Activated CD8-positive, alpha-beta memory T cell treated with anti-CD3 and anti-CD28 coated beads, Interleukin-2, amount 50 U/mL, for 24 hours (primary cell): Measurements from ENCODE around the gene SRGAP1.
"Not testable (repeated sequence)": the region's sequence is repeated elsewhere in the genome, so short reads cannot be mapped to it uniquely, and the experiment has no call there.

Experiments used
- DNase-seq: peaks from one replicate; pipeline ENCODE4 v3.0.0-alpha.2; 2020; ENCODE audit errors: extremely low read depth

The SRGAP1 gene

GRCh38 chr12:64170024-64170423, 325.5 kb downstream of the SRGAP1 start:
- DNase-seq = no peak

- no peak for DNase-seq
Measured at GRCh38 chr12:64170730-64171129, 326.2 kb downstream of the SRGAP1 start.

- DNase-seq = no peak
Measured at GRCh38 chr12:64171715-64172114, 327.2 kb downstream of the SRGAP1 start.

GRCh38 chr12:64172143-64172970, 327.9 kb downstream of the SRGAP1 start:
- DNase-seq = no peak

- no peak for DNase-seq
Measured at GRCh38 chr12:64173456-64173855, 329.0 kb downstream of the SRGAP1 start.

- DNase-seq = no peak
Measured at GRCh38 chr12:64175254-64175945, 330.9 kb downstream of the SRGAP1 start.

- DNase-seq = no peak
Measured at GRCh38 chr12:64177001-64177400, 332.5 kb downstream of the SRGAP1 start.

GRCh38 chr12:64178122-64178521, 333.6 kb downstream of the SRGAP1 start:
- no peak for DNase-seq

GRCh38 chr12:64180951-64181350, 336.5 kb downstream of the SRGAP1 start:
- no peak for DNase-seq

GRCh38 chr12:64181430-64182291, 337.2 kb downstream of the SRGAP1 start:
- DNase-seq = no peak

GRCh38 chr12:64184216-64184615, 339.7 kb downstream of the SRGAP1 start:
- no peak for DNase-seq

GRCh38 chr12:64186789-64187188, 342.3 kb downstream of the SRGAP1 start:
- no peak for DNase-seq

GRCh38 chr12:64187370-64187769, 342.9 kb downstream of the SRGAP1 start:
- no peak for DNase-seq

- DNase-seq = no peak
Measured at GRCh38 chr12:64187794-64188193, 343.3 kb downstream of the SRGAP1 start.

GRCh38 chr12:64189530-64189929, 345.0 kb downstream of the SRGAP1 start:
- DNase-seq = no peak

GRCh38 chr12:64190140-64190539, 345.6 kb downstream of the SRGAP1 start:
- no peak for DNase-seq

- no peak for DNase-seq
Measured at GRCh38 chr12:64192644-64193444, 348.3 kb downstream of the SRGAP1 start.

GRCh38 chr12:64193931-64194330, 349.4 kb downstream of the SRGAP1 start:
- DNase-seq = no peak

GRCh38 chr12:64194333-64195149, 350.0 kb downstream of the SRGAP1 start:
- DNase-seq = no peak

GRCh38 chr12:64195841-64196240, 351.3 kb downstream of the SRGAP1 start:
- DNase-seq = not testable (repeated sequence)

GRCh38 chr12:64203036-64203435, 358.5 kb downstream of the SRGAP1 start:
- DNase-seq = no peak
